Activated CD4-positive, alpha-beta T cell treated with anti-CD3 and anti-CD28 coated beads, Interleukin-2, amount 10 ng/mL, durations not matched to agents 7 days and 5 days (primary cell): ENCODE measurements around the gene TTYH3. TPM values are rescaled to one million over a fixed set of nuclear protein-coding genes. Genes with fewer than 3 reads are reported as not detected.

Source experiments
- CTCF ChIA-PET: fragments of 350-600 bp; sonication (Branson Sonifier 250); formaldehyde crosslinking; loops from one replicate; lab custom pipeline; 2021; ENCODE audit warnings: antibody characterized with exemption; lab: Charles Lee
- POLR2A ChIA-PET: fragments of 350-600 bp; sonication (Branson Sonifier 250); formaldehyde crosslinking; loops from one replicate; lab custom pipeline; 2021; ENCODE audit warnings: antibody characterized with exemption; lab: Charles Lee
- DNase-seq: peaks from one replicate; pipeline ENCODE4 v3.0.0-alpha.2; 2020
- H3K27ac Mint-ChIP-seq: one replicate; pipeline ENCODE4 v1.8.0; 2021; ENCODE audit warnings: mild to moderate bottlenecking, moderate library complexity, mixed read lengths
- H3K27me3 Mint-ChIP-seq: one replicate; pipeline ENCODE4 v1.8.0; 2021; ENCODE audit warnings: mixed read lengths
- H3K36me3 Mint-ChIP-seq: one replicate; pipeline ENCODE4 v1.8.0; 2021; ENCODE audit warnings: low read depth, mixed read lengths
- H3K4me1 Mint-ChIP-seq: one replicate; pipeline ENCODE4 v1.8.0; 2021; ENCODE audit warnings: mixed read lengths
- H3K4me3 Mint-ChIP-seq: one replicate; pipeline ENCODE4 v1.8.0; 2021; ENCODE audit warnings: mild to moderate bottlenecking, moderate library complexity, mixed read lengths
- H3K9me3 Mint-ChIP-seq: one replicate; pipeline ENCODE4 v1.8.0; 2021; ENCODE audit warnings: mixed read lengths
- total RNA-seq, 2 experiments: library from RNA; stranded (reverse); gene quantifications; one replicate each; pipeline ENCODE4 v1.2.3, GENCODE V29; 2021

TTYH3 gene
- total RNA-seq, 2 experiments from 2014 or later, result 17.2 to 19.7 TPM

GRCh38 chr7:2652736-2653060, 20.9 kb downstream of the TTYH3 start:
- H3K27ac Mint-ChIP-seq, result no peak overlapping the region
- H3K36me3 Mint-ChIP-seq, result no peaks in the 10 kb centered on the region
- no peak overlapping the region for H3K4me3 Mint-ChIP-seq
- DNase-seq, result no peak
- POLR2A ChIA-PET, result no interaction called here
- H3K4me1 Mint-ChIP-seq, result no peaks in the 10 kb centered on the region
- no peaks in the 10 kb centered on the region for H3K27me3 Mint-ChIP-seq
- no peaks in the 10 kb centered on the region for H3K9me3 Mint-ChIP-seq
- CTCF ChIA-PET, result interaction anchor here (1.3 kb wide), 1 partner anchor 21 kb away, joined by 4 read pairs; the partner anchor contains the start of gene TTYH3

- DNase-seq, result no peak
- no peak overlapping the region for H3K4me3 Mint-ChIP-seq
- ChIA-PET CTCF (interaction anchor here (0.6 to 1.7 kb wide), 3 partner anchors 10 to 205 kb away, joined by 4 read pairs; no protein-coding TSS in a partner anchor), POLR2A (no interaction called here)
- H3K27me3 Mint-ChIP-seq, result no peaks in the 10 kb centered on the region
- no peaks in the 10 kb centered on the region for H3K9me3 Mint-ChIP-seq
- no peak overlapping the region for H3K27ac Mint-ChIP-seq
- no peaks in the 10 kb centered on the region for H3K4me1 Mint-ChIP-seq
- no peaks in the 10 kb centered on the region for H3K36me3 Mint-ChIP-seq
Measured at GRCh38 chr7:2654059-2654458, 22.3 kb downstream of the TTYH3 start.

GRCh38 chr7:2655870-2656614, 24.3 kb downstream of the TTYH3 start:
- ChIA-PET POLR2A (interaction anchor here (0.5 kb wide), 1 partner anchor 1134 kb away, joined by 3 read pairs; no protein-coding TSS in a partner anchor), CTCF (interaction anchor here (1.4 to 2.2 kb wide), 4 partner anchors 15 to 54 kb away, joined by 4 to 7 read pairs (median 6); partner anchors contain the start of gene TTYH3)

GRCh38 chr7:2657208-2657607, 25.4 kb downstream of the TTYH3 start:
- no peak overlapping the region for H3K27ac Mint-ChIP-seq
- no peak overlapping the region for H3K4me3 Mint-ChIP-seq
- ChIA-PET CTCF (interaction anchor here (1.4 to 2.2 kb wide), 4 partner anchors 14 to 52 kb away, joined by 4 to 7 read pairs (median 6); partner anchors contain the start of gene TTYH3), POLR2A (no interaction called here)
- no peaks in the 10 kb centered on the region for H3K9me3 Mint-ChIP-seq
- no peaks in the 10 kb centered on the region for H3K36me3 Mint-ChIP-seq
- H3K27me3 Mint-ChIP-seq, result no peaks in the 10 kb centered on the region
- DNase-seq, result no peak
- H3K4me1 Mint-ChIP-seq, result no peaks in the 10 kb centered on the region

More at GRCh38 chr7:2655870-2656614, 24.3 kb downstream of the TTYH3 start:
- Mint-ChIP-seq H3K27ac (no peak overlapping the region), H3K36me3 (no peaks in the 10 kb centered on the region), H3K27me3 (no peaks in the 10 kb centered on the region), H3K9me3 (no peaks in the 10 kb centered on the region), H3K4me1 (no peaks in the 10 kb centered on the region), H3K4me3 (no peak overlapping the region)
- DNase-seq, result no peak

- Mint-ChIP-seq H3K27ac (no peak overlapping the region), H3K4me1 (no peaks in the 10 kb centered on the region), H3K9me3 (no peaks in the 10 kb centered on the region), H3K4me3 (no peak overlapping the region), H3K27me3 (no peaks in the 10 kb centered on the region), H3K36me3 (no peaks in the 10 kb centered on the region)
- POLR2A ChIA-PET, result no interaction called here
- CTCF ChIA-PET, result interaction anchor here (0.8 to 2.3 kb wide), 5 partner anchors 13 to 61 kb away, joined by 3 to 9 read pairs (median 4); no protein-coding TSS in a partner anchor
- DNase-seq, result no peak
Measured at GRCh38 chr7:2657920-2658671, 26.3 kb downstream of the TTYH3 start.

- CTCF ChIA-PET, result interaction anchor here (0.8 to 2.3 kb wide), 4 partner anchors 12 to 60 kb away, joined by 3 to 9 read pairs (median 4); no protein-coding TSS in a partner anchor
- Mint-ChIP-seq H3K27ac (no peak overlapping the region), H3K4me3 (no peak overlapping the region), H3K4me1 (no peaks in the 10 kb centered on the region), H3K9me3 (no peaks in the 10 kb centered on the region), H3K27me3 (no peaks in the 10 kb centered on the region), H3K36me3 (no peaks in the 10 kb centered on the region)
- POLR2A ChIA-PET, result no interaction called here
- DNase-seq, result no peak
Measured at GRCh38 chr7:2658941-2659340, 27.2 kb downstream of the TTYH3 start.

GRCh38 chr7:2659556-2660358, 28.0 kb downstream of the TTYH3 start:
- H3K27ac Mint-ChIP-seq, result no peak overlapping the region

GRCh38 chr7:2660359-2661095, 28.7 kb downstream of the TTYH3 start:
- ChIA-PET POLR2A (no interaction called here), CTCF (interaction anchor here (0.7 to 1.0 kb wide), 2 partner anchors 12 to 39 kb away, joined by 3 to 4 read pairs; no protein-coding TSS in a partner anchor)
- Mint-ChIP-seq H3K9me3 (no peaks in the 10 kb centered on the region), H3K4me1 (peaks cover 2% of the 10 kb centered on the region), H3K36me3 (no peaks in the 10 kb centered on the region), H3K27me3 (no peaks in the 10 kb centered on the region), H3K27ac (no peak overlapping the region), H3K4me3 (no peak overlapping the region)
- no peak for DNase-seq

More at GRCh38 chr7:2659556-2660358, 28.0 kb downstream of the TTYH3 start:
- no peak overlapping the region for H3K4me3 Mint-ChIP-seq
- H3K36me3 Mint-ChIP-seq, result no peaks in the 10 kb centered on the region
- ChIA-PET POLR2A (no interaction called here), CTCF (interaction anchor here (0.7 to 2.3 kb wide), 4 partner anchors 11 to 59 kb away, joined by 3 to 9 read pairs (median 4); no protein-coding TSS in a partner anchor)
- no peaks in the 10 kb centered on the region for H3K4me1 Mint-ChIP-seq
- no peaks in the 10 kb centered on the region for H3K9me3 Mint-ChIP-seq
- H3K27me3 Mint-ChIP-seq, result no peaks in the 10 kb centered on the region
- DNase-seq, result no peak

GRCh38 chr7:2661096-2661449, 29.3 kb downstream of the TTYH3 start:
- Mint-ChIP-seq H3K36me3 (no peaks in the 10 kb centered on the region), H3K27me3 (no peaks in the 10 kb centered on the region), H3K9me3 (no peaks in the 10 kb centered on the region), H3K4me3 (no peak overlapping the region), H3K27ac (no peak overlapping the region), H3K4me1 (peaks cover 2% of the 10 kb centered on the region)
- no peak for DNase-seq
- POLR2A ChIA-PET, result no interaction called here
- CTCF ChIA-PET, result no interaction called here

GRCh38 chr7:2661602-2662272, 30.0 kb downstream of the TTYH3 start:
- DNase-seq, result no peak
- H3K27ac Mint-ChIP-seq, result no peak overlapping the region
- ChIA-PET CTCF (no interaction called here), POLR2A (no interaction called here)
- no peaks in the 10 kb centered on the region for H3K9me3 Mint-ChIP-seq
- no peak overlapping the region for H3K4me3 Mint-ChIP-seq
- peaks cover 3% of the 10 kb centered on the region for H3K27me3 Mint-ChIP-seq
- no peaks in the 10 kb centered on the region for H3K36me3 Mint-ChIP-seq
- peaks cover 2% of the 10 kb centered on the region for H3K4me1 Mint-ChIP-seq

- peaks cover 2% of the 10 kb centered on the region for H3K4me1 Mint-ChIP-seq
- POLR2A ChIA-PET, result no interaction called here
Measured at GRCh38 chr7:2662273-2663120, 30.7 kb downstream of the TTYH3 start.

More at GRCh38 chr7:2662273-2663120, 30.7 kb downstream of the TTYH3 start:
- CTCF ChIA-PET, result interaction anchor here (0.5 kb wide), 1 partner anchor 235 kb away, joined by 3 read pairs; no protein-coding TSS in a partner anchor
- H3K4me3 Mint-ChIP-seq, result no peak overlapping the region
- H3K27me3 Mint-ChIP-seq, result peaks cover 7% of the 10 kb centered on the region
- H3K36me3 Mint-ChIP-seq, result no peaks in the 10 kb centered on the region
- H3K9me3 Mint-ChIP-seq, result no peaks in the 10 kb centered on the region
- DNase-seq, result no peak
- no peak overlapping the region for H3K27ac Mint-ChIP-seq
